ENCODE data around the gene KIR3DL3. TPM values are rescaled to one million over a fixed set of nuclear protein-coding genes. Genes with fewer than 3 reads are reported as not detected.
"Not testable (repeated sequence)": the region's sequence is repeated elsewhere in the genome, so short reads cannot be mapped to it uniquely, and the experiment has no call there.

KIR3DL3 gene
- total RNA-seq, 3 donors from 2014 or later (not counting 1 experiment from before 2014, with no cell fraction given), result not detected

DNA sequence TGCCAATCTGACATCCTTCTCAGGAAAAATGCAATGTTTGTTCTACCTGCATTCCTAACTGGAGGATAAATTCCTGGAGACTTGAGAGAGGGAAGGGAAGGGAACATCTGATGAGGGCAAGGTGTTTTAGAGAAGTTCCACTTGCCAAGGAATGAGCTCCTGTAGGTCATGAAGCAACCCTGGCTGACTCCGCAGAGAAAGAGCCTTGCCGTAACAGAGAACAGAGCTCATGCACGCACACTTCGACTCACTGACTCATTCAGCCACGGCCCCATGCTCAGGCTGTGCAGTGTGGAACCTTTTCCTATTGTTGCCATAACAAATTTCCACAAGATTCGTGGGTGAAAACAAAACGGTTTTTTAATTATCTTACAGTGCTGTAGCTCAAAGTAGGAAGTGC, 54.7 kb downstream of the KIR3DL3 start:
- intact Hi-C loops (cut with micrococcal nuclease); ATAC-seq; H3K4me3 Mint-ChIP-seq; H3K27ac ChIP-seq (ENCODE audit: low read length); H3K9me3 Mint-ChIP-seq; H3K4me3 ChIP-seq (ENCODE audit: low read length); DNase-seq; H3K27ac Mint-ChIP-seq; H3K9me3 ChIP-seq (ENCODE audit: control insufficient read depth, insufficient read depth, low read length); H3K36me3 Mint-ChIP-seq; H3K4me1 ChIP-seq (ENCODE audit: control insufficient read depth, insufficient read depth, low read length); H3K36me3 ChIP-seq (ENCODE audit: control insufficient read depth, insufficient read depth, low read length); H3K27me3 ChIP-seq (ENCODE audit: control insufficient read depth, insufficient read depth, low read length): not testable (repeated sequence)
- 90% methylated on average over 5 of the region's 7 CpGs for WGBS (ENCODE audit: insufficient coverage)
- peaks cover under 1 to 15% of the 10 kb centered on the region in 2 donors for H3K27me3 Mint-ChIP-seq (ENCODE audit: low read depth in 2 of 2)
- peaks cover 6 to 27% of the 10 kb centered on the region in 2 donors for H3K4me1 Mint-ChIP-seq

DNA sequence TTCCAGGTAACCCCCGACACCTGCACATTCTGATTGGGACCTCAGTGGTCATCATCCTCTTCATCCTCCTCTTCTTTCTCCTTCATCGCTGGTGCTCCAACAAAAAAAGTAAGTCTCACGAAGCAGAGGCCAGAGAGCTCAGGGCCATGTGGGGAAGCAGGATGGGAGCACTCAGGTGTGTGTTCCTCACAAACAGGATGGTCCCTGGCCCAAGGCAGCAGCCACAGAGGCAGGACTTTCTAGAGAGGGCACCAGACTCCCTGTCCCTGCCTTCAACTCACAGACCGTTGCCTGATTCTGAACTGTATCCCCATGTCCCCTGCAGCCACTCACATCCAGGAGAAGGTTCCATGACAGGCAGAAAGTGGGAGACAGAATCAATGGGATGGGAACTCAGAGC, 58.7 kb downstream of the KIR3DL3 start:
- WGBS (ENCODE audit: insufficient coverage), result 78% methylated on average over 4 of the region's 4 CpGs
- Mint-ChIP-seq H3K4me1 (peaks cover 5 to 11% of the 10 kb centered on the region in 2 donors), H3K27me3 (ENCODE audit: low read depth in 2 of 2) (peaks cover 7 to 15% of the 10 kb centered on the region in 2 donors)
- H3K4me1 ChIP-seq (ENCODE audit: control insufficient read depth, insufficient read depth, low read length); H3K27ac Mint-ChIP-seq; H3K27ac ChIP-seq (ENCODE audit: low read length); H3K36me3 ChIP-seq (ENCODE audit: control insufficient read depth, insufficient read depth, low read length); ATAC-seq; H3K9me3 Mint-ChIP-seq; H3K36me3 Mint-ChIP-seq; H3K9me3 ChIP-seq (ENCODE audit: control insufficient read depth, insufficient read depth, low read length); intact Hi-C loops (cut with micrococcal nuclease); H3K4me3 Mint-ChIP-seq; H3K27me3 ChIP-seq (ENCODE audit: control insufficient read depth, insufficient read depth, low read length); DNase-seq; H3K4me3 ChIP-seq (ENCODE audit: low read length): not testable (repeated sequence)

Other genes with a start within 250 kb of the KIR3DL3 start
- gene LAIR2, start 221.6 kb upstream of the KIR3DL3 start, total RNA-seq, result 10 to 100 TPM; 44.1 to 67.7 (median 53.3) TPM
- gene LILRA2, start 150.7 kb upstream of the KIR3DL3 start, total RNA-seq, result 1 to 10 TPM; 1.4 to 8.4 (median 5.6) TPM
- 10 to 100 TPM in 1 of 3 donors, 1 to 10 TPM in 2; 1.4 to 13.0 (median 6.1) TPM for gene LILRA1, start 130.8 kb upstream of the KIR3DL3 start, total RNA-seq
- gene LILRB1, start 94.0 kb upstream of the KIR3DL3 start, total RNA-seq, result 10 to 100 TPM; 18.4 to 44.4 (median 38.5) TPM
- 1 to 10 TPM; 1.5 to 3.6 (median 2.5) TPM for gene LILRB4, start 61.5 kb upstream of the KIR3DL3 start, total RNA-seq
- 10 to 100 TPM; 40.7 to 57.3 (median 54.1) TPM for gene KIR2DL3, start 14.1 kb downstream of the KIR3DL3 start, total RNA-seq
- gene KIR2DL1, start 45.4 kb downstream of the KIR3DL3 start, total RNA-seq, result 10 to 100 TPM; 39.5 to 88.2 (median 70.8) TPM
- 10 to 100 TPM in 1 of 3 donors, 1 to 10 TPM in 2; 7.1 to 14.5 (median 7.3) TPM for gene KIR2DL4, start 79.2 kb downstream of the KIR3DL3 start, total RNA-seq
- 10 to 100 TPM; 34.7 to 97.1 (median 41.2) TPM for gene KIR3DL1, start 92.0 kb downstream of the KIR3DL3 start, total RNA-seq
- gene KIR2DS4, start 108.2 kb downstream of the KIR3DL3 start, total RNA-seq, result 100 to 1,000 TPM in 1 of 3 donors, 10 to 100 TPM in 2; 54.5 to 171 (median 56.4) TPM
- gene KIR3DL2, start 126.0 kb downstream of the KIR3DL3 start, total RNA-seq, result 10 to 100 TPM; 24.0 to 89.0 (median 65.1) TPM
- 10 to 100 TPM in 1 of 3 donors, 1 to 10 TPM in 1, under 1 TPM in 1; 0.26 to 23.7 (median 6.7) TPM for gene FCAR, start 149.8 kb downstream of the KIR3DL3 start, total RNA-seq
- 100 to 1,000 TPM; 213 to 342 (median 244) TPM for gene NCR1, start 181.7 kb downstream of the KIR3DL3 start, total RNA-seq
- not detected for gene NLRP7, start 223.1 kb downstream of the KIR3DL3 start, total RNA-seq
- 10 to 100 TPM; 30.2 to 71.2 (median 42.6) TPM for gene NLRP2, start 241.9 kb downstream of the KIR3DL3 start, total RNA-seq

Measured in natural killer cell (primary cell).